OCI-LY3 (cell line): ENCODE data around the gene SYNE2.

Experiments used
- H2AFZ ChIP-seq: fragments of 200-600, 300-600 bp; shearing (Covaris generic); 2 replicates; pipeline ENCODE4 v1.6.0; 2014; ENCODE audit warnings: antibody characterized with exemption, low read depth, low read length
- H3K27ac ChIP-seq: fragments of 200-600, 300-600 bp; sonication (generic); 2 replicates; pipeline ENCODE4 v1.5.1; 2014; ENCODE audit warnings: mild to moderate bottlenecking, low read length, moderate library complexity, mixed read lengths
- H3K27me3 ChIP-seq: fragments of 200-600, 300-600 bp; sonication (generic); 2 replicates; pipeline ENCODE4 v1.6.1; 2014; ENCODE audit warnings: low read depth, low read length, mixed read lengths
- H3K36me3 ChIP-seq: fragments of 200-600, 300-600 bp; sonication (generic); replicated peaks from 2 replicates; pipeline ENCODE3; 2014; ENCODE audit warnings: low read depth, low read length, mixed read lengths
- H3K4me1 ChIP-seq: fragments of 300-600, 200-600 bp; sonication (generic); 2 replicates; pipeline ENCODE4 v1.6.1; 2014; ENCODE audit warnings: low read length, mixed read lengths
- H3K4me2 ChIP-seq: fragments of 200-600, 300-600 bp; sonication (generic); 2 replicates; pipeline ENCODE4 v1.6.1; 2014; ENCODE audit warnings: low read length, mixed read lengths
- H3K4me3 ChIP-seq: fragments of 300-600, 200-600 bp; sonication (generic); 2 replicates; pipeline ENCODE4 v1.5.1; 2014; ENCODE audit warnings: antibody characterized with exemption, mild to moderate bottlenecking, low read length, moderate library complexity
- H3K79me2 ChIP-seq: fragments of 300-600, 200-600 bp; shearing (Covaris generic); 2 replicates; pipeline ENCODE4 v1.6.1; 2014; ENCODE audit warnings: mild to moderate bottlenecking, low read length, mixed read lengths
- H3K9ac ChIP-seq: fragments of 300-600, 200-600 bp; shearing (Covaris generic); 2 replicates; pipeline ENCODE4 v1.6.0; 2014; ENCODE audit warnings: mild to moderate bottlenecking, low read length, moderate library complexity
- H3K9me3 ChIP-seq: fragments of 200-600, 300-600 bp; shearing (Covaris generic); 2 replicates; pipeline ENCODE4 v1.6.1; 2014; ENCODE audit warnings: low read length, mixed read lengths; ENCODE audit not compliant: insufficient read depth
- H4K20me1 ChIP-seq: fragments of 200-600, 300-600 bp; sonication (generic); 2 replicates; pipeline ENCODE4 v1.6.1; 2016; ENCODE audit warnings: low read length, mixed read lengths; ENCODE audit not compliant: insufficient read depth
- EZH2phosphoT487 ChIP-seq: fragments of 200-600 bp; shearing (Covaris generic); IDR thresholded peaks from 2 replicates; pipeline ENCODE4 v1.6.1; 2018; ENCODE audit warnings: antibody characterized with exemption, mixed run types, low read depth
- TF ChIP-seq, protein P1 (sequence below): fragments of 200-600, 300-600 bp; sonication (generic); IDR thresholded peaks from 2 replicates; pipeline ENCODE4 v1.5.1; 2014; ENCODE audit warnings: antibody characterized with exemption, low read length, low read depth

Gene SYNE2

DNA sequence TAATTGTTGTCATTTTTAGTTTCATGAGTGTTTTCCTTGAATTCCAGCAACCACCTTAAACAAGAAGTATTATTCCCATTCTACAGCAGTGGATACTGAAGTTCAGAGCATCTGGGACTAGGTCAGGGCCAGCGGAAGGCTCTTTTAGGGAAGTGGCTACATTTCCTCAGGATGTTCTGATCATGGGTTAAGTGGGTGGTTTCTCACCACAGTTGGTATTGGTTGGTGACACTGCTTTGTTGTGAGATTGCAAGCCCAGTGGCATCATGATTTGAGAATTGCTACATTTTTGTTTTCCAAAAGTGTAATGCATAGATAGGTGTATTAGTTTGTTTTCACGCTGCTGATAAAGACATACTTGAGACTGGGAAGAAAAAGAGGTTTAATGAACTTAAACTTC lies 47.1 kb downstream of the SYNE2 start:
- H4K20me1 ChIP-seq, result no peaks in the 10 kb centered on the region
- no peaks in the 10 kb centered on the region for H3K9me3 ChIP-seq
- TF ChIP-seq EZH2phosphoT487, result no peak
- TF ChIP-seq, protein P1, sequence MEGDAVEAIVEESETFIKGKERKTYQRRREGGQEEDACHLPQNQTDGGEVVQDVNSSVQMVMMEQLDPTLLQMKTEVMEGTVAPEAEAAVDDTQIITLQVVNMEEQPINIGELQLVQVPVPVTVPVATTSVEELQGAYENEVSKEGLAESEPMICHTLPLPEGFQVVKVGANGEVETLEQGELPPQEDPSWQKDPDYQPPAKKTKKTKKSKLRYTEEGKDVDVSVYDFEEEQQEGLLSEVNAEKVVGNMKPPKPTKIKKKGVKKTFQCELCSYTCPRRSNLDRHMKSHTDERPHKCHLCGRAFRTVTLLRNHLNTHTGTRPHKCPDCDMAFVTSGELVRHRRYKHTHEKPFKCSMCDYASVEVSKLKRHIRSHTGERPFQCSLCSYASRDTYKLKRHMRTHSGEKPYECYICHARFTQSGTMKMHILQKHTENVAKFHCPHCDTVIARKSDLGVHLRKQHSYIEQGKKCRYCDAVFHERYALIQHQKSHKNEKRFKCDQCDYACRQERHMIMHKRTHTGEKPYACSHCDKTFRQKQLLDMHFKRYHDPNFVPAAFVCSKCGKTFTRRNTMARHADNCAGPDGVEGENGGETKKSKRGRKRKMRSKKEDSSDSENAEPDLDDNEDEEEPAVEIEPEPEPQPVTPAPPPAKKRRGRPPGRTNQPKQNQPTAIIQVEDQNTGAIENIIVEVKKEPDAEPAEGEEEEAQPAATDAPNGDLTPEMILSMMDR, result no peak
- H2AFZ ChIP-seq, result no peak overlapping the region
- no peaks in the 10 kb centered on the region for H3K36me3 ChIP-seq
- H3K27ac ChIP-seq, result no peak overlapping the region
- no peak overlapping the region for H3K9ac ChIP-seq
- no peak overlapping the region for H3K4me2 ChIP-seq
- no peaks in the 10 kb centered on the region for H3K79me2 ChIP-seq
- no peaks in the 10 kb centered on the region for H3K4me1 ChIP-seq
- no peak overlapping the region for H3K4me3 ChIP-seq
- no peaks in the 10 kb centered on the region for H3K27me3 ChIP-seq

DNA sequence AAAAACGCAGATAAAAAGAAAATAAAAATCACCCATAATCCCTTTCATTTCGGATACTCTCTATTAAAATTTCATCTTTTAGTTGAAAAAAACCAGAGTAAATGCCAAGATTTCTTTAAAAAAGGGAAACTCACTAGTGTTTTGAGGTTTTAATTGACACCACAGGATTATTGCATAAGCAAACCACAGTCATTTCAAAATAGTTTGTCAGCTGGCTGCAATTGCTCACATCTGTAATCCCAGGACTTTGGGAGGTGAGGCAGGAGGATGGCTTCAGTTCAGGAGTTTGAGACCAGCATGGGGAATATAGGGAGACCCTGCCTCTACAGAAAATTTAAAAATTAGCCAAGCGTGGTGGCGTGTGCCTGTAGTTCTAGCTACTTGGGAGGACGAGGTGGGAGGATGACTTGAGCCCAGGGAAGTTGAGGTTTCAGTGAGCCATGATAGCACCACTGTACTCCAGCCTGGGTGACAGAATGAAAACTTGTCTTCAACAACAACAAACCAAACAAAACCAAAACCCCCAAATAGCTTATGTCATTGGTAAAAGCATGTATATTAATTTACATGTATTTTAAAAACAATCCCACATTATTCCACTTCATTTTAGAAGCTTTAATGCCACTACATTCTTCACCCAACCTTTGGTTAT lies 48.8 kb downstream of the SYNE2 start:
- Histone ChIP-seq H3K4me2 (no peak overlapping the region), H3K36me3 (no peaks in the 10 kb centered on the region), H3K27ac (no peak overlapping the region), H3K4me3 (no peak overlapping the region), H3K79me2 (no peaks in the 10 kb centered on the region), H3K9me3 (no peaks in the 10 kb centered on the region), H3K4me1 (no peaks in the 10 kb centered on the region), H3K27me3 (no peaks in the 10 kb centered on the region), H2AFZ (no peak overlapping the region), H3K9ac (no peak overlapping the region), H4K20me1 (no peaks in the 10 kb centered on the region)
- TF ChIP-seq, protein P1, result no peak
- no peak for TF ChIP-seq EZH2phosphoT487

DNA sequence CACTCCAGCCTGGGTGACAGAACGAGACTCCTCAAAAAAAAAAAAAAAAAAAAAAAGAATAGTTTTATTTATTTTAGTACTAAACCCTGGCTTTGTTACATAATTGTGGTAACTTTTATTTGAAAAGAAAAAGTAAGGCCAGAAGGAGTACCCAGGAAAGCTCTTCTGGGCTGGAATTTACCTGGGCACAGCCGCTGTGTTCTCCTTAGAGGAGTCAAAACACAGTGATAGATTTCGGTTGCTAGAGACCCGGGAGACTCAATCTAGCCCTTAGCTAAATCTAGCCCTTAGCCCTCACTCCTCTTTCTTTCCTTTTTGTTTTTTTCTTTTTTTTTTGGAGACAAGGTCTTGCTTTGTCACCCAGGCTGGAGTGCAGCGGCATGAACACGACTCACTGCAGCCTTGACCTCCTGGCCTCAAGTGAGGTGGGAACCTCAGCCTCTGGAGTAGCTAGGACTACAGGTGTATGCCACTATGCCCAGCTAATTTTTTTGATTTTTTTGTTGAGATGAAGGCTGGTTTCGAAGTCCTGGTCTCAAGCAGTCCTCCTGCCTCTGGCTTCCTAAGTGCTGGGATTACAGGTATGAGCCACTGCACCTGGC lies 49.7 kb downstream of the SYNE2 start:
- Histone ChIP-seq H3K79me2 (no peaks in the 10 kb centered on the region), H3K4me3 (no peak overlapping the region), H3K4me2 (no peak overlapping the region), H2AFZ (no peak overlapping the region), H3K9me3 (no peaks in the 10 kb centered on the region), H3K4me1 (no peaks in the 10 kb centered on the region), H3K27ac (no peak overlapping the region), H3K9ac (no peak overlapping the region), H3K27me3 (no peaks in the 10 kb centered on the region), H3K36me3 (no peaks in the 10 kb centered on the region), H4K20me1 (no peaks in the 10 kb centered on the region)
- TF ChIP-seq EZH2phosphoT487, result no peak
- TF ChIP-seq, protein P1, result no peak

DNA sequence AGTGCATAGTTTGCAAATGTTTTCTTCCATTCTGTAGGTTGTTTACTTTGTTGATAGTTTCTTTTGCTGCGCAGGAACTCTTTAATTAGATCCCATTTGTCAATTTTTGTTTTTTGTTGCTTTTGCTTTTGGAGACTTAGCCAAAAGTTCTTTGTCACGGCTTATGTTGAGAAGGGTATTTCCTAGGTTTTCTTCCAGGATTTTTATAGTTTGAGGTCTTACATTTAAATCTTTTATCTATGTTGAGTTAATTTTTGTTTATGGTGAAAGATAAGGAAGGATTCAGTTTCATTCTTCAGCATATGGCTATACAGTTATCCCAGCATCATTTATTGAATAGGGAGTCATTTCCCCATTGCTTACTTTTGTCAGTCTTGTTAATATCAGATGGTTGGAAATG lies 51.9 kb downstream of the SYNE2 start:
- Histone ChIP-seq H3K9ac (no peak overlapping the region), H3K79me2 (no peaks in the 10 kb centered on the region), H3K4me3 (no peak overlapping the region), H3K27me3 (no peaks in the 10 kb centered on the region), H3K9me3 (no peaks in the 10 kb centered on the region), H3K36me3 (no peaks in the 10 kb centered on the region), H3K27ac (no peak overlapping the region), H2AFZ (no peak overlapping the region), H3K4me1 (no peaks in the 10 kb centered on the region), H4K20me1 (no peaks in the 10 kb centered on the region), H3K4me2 (no peak overlapping the region)
- TF ChIP-seq, protein P1, result no peak
- TF ChIP-seq EZH2phosphoT487, result no peak
